ENCODE results near the gene CDYL2. TPM values are rescaled to one million over a fixed set of nuclear protein-coding genes. Genes with fewer than 3 reads are reported as not detected.

The CDYL2 gene
- total RNA-seq, 2 experiments from 2014 or later = 0.98 to 2.5 TPM

GRCh38 chr16:80720804-80721371, 83.5 kb downstream of the CDYL2 start:
- POLR2A ChIA-PET = no interaction called here
- no peaks in the 10 kb centered on the region for H3K79me2 ChIP-seq (ENCODE audit: insufficient read depth, low read depth, low read length)
- H3K9me3 ChIP-seq (ENCODE audit: low read length) = no peaks in the 10 kb centered on the region
- no peaks in the 10 kb centered on the region for H3K4me1 ChIP-seq (ENCODE audit: insufficient read depth, low read length, poor library complexity, severe bottlenecking)
- H3K36me3 ChIP-seq (ENCODE audit: insufficient read depth, low read length) = no peaks in the 10 kb centered on the region
- intact Hi-C loops (cut with micrococcal nuclease; ENCODE audit: unreplicated experiment) = no loop called here
- no peak for TF ChIP-seq EZH2phosphoT487 (IDR thresholded peaks at IDR 0.05; ENCODE audit: borderline replicate concordance, low read depth, low read length)
- no peak for TF ChIP-seq CTCF (conservative IDR thresholded peaks at IDR 0.05; ENCODE audit: low read length)
- no peak overlapping the region for H3K4me3 ChIP-seq (ENCODE audit: low read depth, low read length, poor library complexity, severe bottlenecking)
- BruUV-seq (replicated peaks) = no TSS peak
- DNase-seq (ENCODE audit: low spot score) = no peak
- CTCF ChIA-PET (ENCODE audit: unreplicated experiment) = no interaction called here
- H2AFZ ChIP-seq (ENCODE audit: low read length) = no peak overlapping the region
- no peaks in the 10 kb centered on the region for H3K9me2 ChIP-seq (ENCODE audit: insufficient read depth, low read length)
- no peak overlapping the region for H3K4me2 ChIP-seq (ENCODE audit: low read length)
- no peaks in the 10 kb centered on the region for H4K20me1 ChIP-seq (ENCODE audit: insufficient read depth, low read length)
- no peak overlapping the region for H3K27ac ChIP-seq (ENCODE audit: low read depth, low read length, poor library complexity, severe bottlenecking)

- BruUV-seq (replicated peaks) = no TSS peak
- H3K9me2 ChIP-seq (ENCODE audit: insufficient read depth, low read length) = no peaks in the 10 kb centered on the region
- no peak for TF ChIP-seq CTCF (conservative IDR thresholded peaks at IDR 0.05; ENCODE audit: low read length)
- no peak for TF ChIP-seq EZH2phosphoT487 (IDR thresholded peaks at IDR 0.05; ENCODE audit: borderline replicate concordance, low read depth, low read length)
- H3K9me3 ChIP-seq (ENCODE audit: low read length) = no peaks in the 10 kb centered on the region
- no peak overlapping the region for H2AFZ ChIP-seq (ENCODE audit: low read length)
- ChIA-PET CTCF (ENCODE audit: unreplicated experiment) (no interaction called here), POLR2A (no interaction called here)
- H3K4me1 ChIP-seq (ENCODE audit: insufficient read depth, low read length, poor library complexity, severe bottlenecking) = no peaks in the 10 kb centered on the region
- H3K4me3 ChIP-seq (ENCODE audit: low read depth, low read length, poor library complexity, severe bottlenecking) = no peak overlapping the region
- DNase-seq (ENCODE audit: low spot score) = peak; percentile 13
- H3K36me3 ChIP-seq (ENCODE audit: insufficient read depth, low read length) = no peaks in the 10 kb centered on the region
- no peak overlapping the region for H3K4me2 ChIP-seq (ENCODE audit: low read length)
- H3K27ac ChIP-seq (ENCODE audit: low read depth, low read length, poor library complexity, severe bottlenecking) = no peak overlapping the region
- intact Hi-C loops (cut with micrococcal nuclease; ENCODE audit: unreplicated experiment) = no loop called here
- no peaks in the 10 kb centered on the region for H4K20me1 ChIP-seq (ENCODE audit: insufficient read depth, low read length)
- H3K79me2 ChIP-seq (ENCODE audit: insufficient read depth, low read depth, low read length) = no peaks in the 10 kb centered on the region
These were observed 84.8 kb downstream of the CDYL2 start for GRCh38 chr16:80719573-80719972.

GRCh38 chr16:80718480-80719220, 85.7 kb downstream of the CDYL2 start:
- Histone ChIP-seq H2AFZ (ENCODE audit: low read length) (no peak overlapping the region), H3K27ac (ENCODE audit: low read depth, low read length, poor library complexity, severe bottlenecking) (no peak overlapping the region), H4K20me1 (ENCODE audit: insufficient read depth, low read length) (no peaks in the 10 kb centered on the region), H3K36me3 (ENCODE audit: insufficient read depth, low read length) (no peaks in the 10 kb centered on the region), H3K79me2 (ENCODE audit: insufficient read depth, low read depth, low read length) (no peaks in the 10 kb centered on the region), H3K4me2 (ENCODE audit: low read length) (no peak overlapping the region), H3K9me2 (ENCODE audit: insufficient read depth, low read length) (no peaks in the 10 kb centered on the region), H3K4me1 (ENCODE audit: insufficient read depth, low read length, poor library complexity, severe bottlenecking) (no peaks in the 10 kb centered on the region), H3K9me3 (ENCODE audit: low read length) (no peaks in the 10 kb centered on the region), H3K4me3 (ENCODE audit: low read depth, low read length, poor library complexity, severe bottlenecking) (no peak overlapping the region)
- no peak for DNase-seq (ENCODE audit: low spot score)
- POLR2A ChIA-PET = no interaction called here
- intact Hi-C loops (cut with micrococcal nuclease; ENCODE audit: unreplicated experiment) = no loop called here
- CTCF ChIA-PET (ENCODE audit: unreplicated experiment) = no interaction called here
- TF ChIP-seq CTCF (conservative IDR thresholded peaks at IDR 0.05; ENCODE audit: low read length) (no peak), EZH2phosphoT487 (IDR thresholded peaks at IDR 0.05; ENCODE audit: borderline replicate concordance, low read depth, low read length) (no peak)
- BruUV-seq (replicated peaks) = no TSS peak
